ENCODE results near the gene ABHD6. TPM values are rescaled to one million over a fixed set of nuclear protein-coding genes. Genes with fewer than 3 reads are reported as not detected.

ABHD6 gene
- total and polyA plus RNA-seq, 7 experiments from 2014 or later, result 2.5 to 7.3 (median 6.4) TPM

- H3K27me3 Mint-ChIP-seq, result no peaks in the 10 kb centered on the region
- no peaks in the 10 kb centered on the region for H3K9me3 Mint-ChIP-seq
- no peak for DNase-seq
- Histone ChIP-seq H3K9me3 (ENCODE audit: control insufficient read depth in 2 of 3, low read length in 3 of 3) (no peaks in the 10 kb centered on the region), H3K4me3 (ENCODE audit: low read length) (no peak overlapping the region), H3K27me3 (ENCODE audit: control insufficient read depth in 2 of 2, insufficient read depth in 2 of 2, low read length in 2 of 2) (no peaks in the 10 kb centered on the region), H3K36me3 (ENCODE audit: control insufficient read depth in 2 of 3, insufficient read depth in 3 of 3, low read length in 3 of 3) (no peaks in the 10 kb centered on the region), H3K27ac (ENCODE audit: low read depth, low read length) (no peak overlapping the region), H3K4me1 (ENCODE audit: control insufficient read depth in 2 of 2, insufficient read depth in 2 of 2, low read length in 2 of 2) (no peaks in the 10 kb centered on the region)
- H3K4me1 Mint-ChIP-seq, result peaks cover 0 to 3% (median 0%) of the 10 kb centered on the region in 7 donors
- ATAC-seq, result no peak
- ChIA-PET POLR2A (no interaction called here), CTCF (no interaction called here)
- intact Hi-C loops (cut with micrococcal nuclease), result no loop called here
- no peak overlapping the region for H3K27ac Mint-ChIP-seq
- no peak overlapping the region for H3K4me3 Mint-ChIP-seq
- no peaks in the 10 kb centered on the region for H3K36me3 Mint-ChIP-seq
Observed at GRCh38 chr3:58191361-58191991, 46.1 kb upstream of the ABHD6 start.

- Mint-ChIP-seq H3K9me3 (no peaks in the 10 kb centered on the region), H3K27ac (no peak overlapping the region), H3K27me3 (no peaks in the 10 kb centered on the region), H3K4me1 (peaks cover 0 to 3% (median 0%) of the 10 kb centered on the region in 7 donors), H3K4me3 (no peak overlapping the region), H3K36me3 (no peaks in the 10 kb centered on the region)
- Histone ChIP-seq H3K4me3 (ENCODE audit: low read length) (no peak overlapping the region), H3K36me3 (ENCODE audit: control insufficient read depth in 2 of 3, insufficient read depth in 3 of 3, low read length in 3 of 3) (no peaks in the 10 kb centered on the region), H3K27me3 (ENCODE audit: control insufficient read depth in 2 of 2, insufficient read depth in 2 of 2, low read length in 2 of 2) (no peaks in the 10 kb centered on the region), H3K4me1 (ENCODE audit: control insufficient read depth in 2 of 2, insufficient read depth in 2 of 2, low read length in 2 of 2) (no peaks in the 10 kb centered on the region), H3K27ac (ENCODE audit: low read depth, low read length) (no peak overlapping the region), H3K9me3 (ENCODE audit: control insufficient read depth in 2 of 3, low read length in 3 of 3) (no peaks in the 10 kb centered on the region)
- POLR2A ChIA-PET, result no interaction called here
- ATAC-seq (no peak), DNase-seq (no peak)
- CTCF ChIA-PET, result no interaction called here
- intact Hi-C loops (cut with micrococcal nuclease), result no loop called here
Observed at GRCh38 chr3:58192069-58192468, 45.5 kb upstream of the ABHD6 start.

GRCh38 chr3:58193682-58194407 is 43.7 kb upstream of the ABHD6 start:
- no peak overlapping the region for H3K4me3 ChIP-seq (ENCODE audit: low read length)
- ChIA-PET CTCF (no interaction called here), POLR2A (no interaction called here)
- Mint-ChIP-seq H3K9me3 (no peaks in the 10 kb centered on the region), H3K27me3 (no peaks in the 10 kb centered on the region), H3K4me1 (no peaks in the 10 kb centered on the region), H3K36me3 (no peaks in the 10 kb centered on the region), H3K27ac (no peak overlapping the region), H3K4me3 (no peak overlapping the region)
- intact Hi-C loops (cut with micrococcal nuclease), result no loop called here
- no peaks in the 10 kb centered on the region for H3K36me3 ChIP-seq (ENCODE audit: control insufficient read depth in 2 of 3, insufficient read depth in 3 of 3, low read length in 3 of 3)
- H3K4me1 ChIP-seq (ENCODE audit: control insufficient read depth in 2 of 2, insufficient read depth in 2 of 2, low read length in 2 of 2), result no peaks in the 10 kb centered on the region
- H3K27me3 ChIP-seq (ENCODE audit: control insufficient read depth in 2 of 2, insufficient read depth in 2 of 2, low read length in 2 of 2), result no peaks in the 10 kb centered on the region
- no peak overlapping the region for H3K27ac ChIP-seq (ENCODE audit: low read depth, low read length)
- ATAC-seq (no peak), DNase-seq (no peak)
- no peaks in the 10 kb centered on the region for H3K9me3 ChIP-seq (ENCODE audit: control insufficient read depth in 2 of 3, low read length in 3 of 3)

- peaks cover 0 to 5% (median 0%) of the 10 kb centered on the region in 5 donors for H3K36me3 Mint-ChIP-seq
- H3K4me1 ChIP-seq (ENCODE audit: control insufficient read depth in 2 of 2, insufficient read depth in 2 of 2, low read length in 2 of 2), result no peaks in the 10 kb centered on the region
- no peaks in the 10 kb centered on the region for H3K36me3 ChIP-seq (ENCODE audit: control insufficient read depth in 2 of 3, insufficient read depth in 3 of 3, low read length in 3 of 3)
- POLR2A ChIA-PET, result no interaction called here
- H3K4me1 Mint-ChIP-seq, result peaks cover 0 to 10% (median 5%) of the 10 kb centered on the region in 7 donors
- ATAC-seq (no peak), DNase-seq (no peak)
- H3K9me3 ChIP-seq (ENCODE audit: control insufficient read depth in 2 of 3, low read length in 3 of 3), result peaks cover 0 to 4% (median 0%) of the 10 kb centered on the region in 3 experiments
- H3K4me3 Mint-ChIP-seq, result no peak overlapping the region
- H3K4me3 ChIP-seq (ENCODE audit: low read length), result no peak overlapping the region
- no peak overlapping the region for H3K27ac ChIP-seq (ENCODE audit: low read depth, low read length)
- peaks cover 0 to 13% (median 0%) of the 10 kb centered on the region in 5 donors for H3K27me3 Mint-ChIP-seq
- peaks cover 0 to 15% (median 7%) of the 10 kb centered on the region in 11 donors for H3K9me3 Mint-ChIP-seq
- H3K27me3 ChIP-seq (ENCODE audit: control insufficient read depth in 2 of 2, insufficient read depth in 2 of 2, low read length in 2 of 2), result no peaks in the 10 kb centered on the region
- intact Hi-C loops (cut with micrococcal nuclease), result no loop called here
- no peak overlapping the region for H3K27ac Mint-ChIP-seq
- CTCF ChIA-PET, result no interaction called here
Observed at GRCh38 chr3:58197588-58197987, 40.0 kb upstream of the ABHD6 start.

GRCh38 chr3:58198362-58198761 is 39.2 kb upstream of the ABHD6 start:
- ChIA-PET CTCF (interaction anchor here (0.8 kb wide), 1 partner anchor 20 kb away, joined by 3 read pairs; no protein-coding TSS in a partner anchor), POLR2A (no interaction called here)
- Histone ChIP-seq H3K27me3 (ENCODE audit: control insufficient read depth in 2 of 2, insufficient read depth in 2 of 2, low read length in 2 of 2) (no peaks in the 10 kb centered on the region), H3K4me1 (ENCODE audit: control insufficient read depth in 2 of 2, insufficient read depth in 2 of 2, low read length in 2 of 2) (no peaks in the 10 kb centered on the region), H3K27ac (ENCODE audit: low read depth, low read length) (no peak overlapping the region), H3K36me3 (ENCODE audit: control insufficient read depth in 2 of 3, insufficient read depth in 3 of 3, low read length in 3 of 3) (no peaks in the 10 kb centered on the region), H3K9me3 (ENCODE audit: control insufficient read depth in 2 of 3, low read length in 3 of 3) (peaks cover 0 to 4% (median 0%) of the 10 kb centered on the region in 3 experiments), H3K4me3 (ENCODE audit: low read length) (no peak overlapping the region)
- ATAC-seq, result no peak
- no peak for DNase-seq
- no peak overlapping the region for H3K4me3 Mint-ChIP-seq
- intact Hi-C loops (cut with micrococcal nuclease), result no loop called here
- H3K27ac Mint-ChIP-seq, result no peak overlapping the region
- H3K27me3 Mint-ChIP-seq, result peaks cover 6 to 18% (median 6%) of the 10 kb centered on the region in 5 donors
- peaks cover 0 to 5% (median 4%) of the 10 kb centered on the region in 5 donors for H3K36me3 Mint-ChIP-seq
- peaks cover 0 to 10% (median 5%) of the 10 kb centered on the region in 7 donors for H3K4me1 Mint-ChIP-seq
- H3K9me3 Mint-ChIP-seq, result peaks cover 0 to 21% (median 7%) of the 10 kb centered on the region in 11 donors

GRCh38 chr3:58198804-58199203 is 38.8 kb upstream of the ABHD6 start:
- ATAC-seq (no peak), DNase-seq (no peak)
- peaks cover 0 to 4% (median 0%) of the 10 kb centered on the region in 3 experiments for H3K9me3 ChIP-seq (ENCODE audit: control insufficient read depth in 2 of 3, low read length in 3 of 3)
- H3K4me1 Mint-ChIP-seq, result peaks cover 0 to 10% (median 5%) of the 10 kb centered on the region in 7 donors
- peaks cover 0 to 22% (median 7%) of the 10 kb centered on the region in 11 donors for H3K9me3 Mint-ChIP-seq
- no peaks in the 10 kb centered on the region for H3K27me3 ChIP-seq (ENCODE audit: control insufficient read depth in 2 of 2, insufficient read depth in 2 of 2, low read length in 2 of 2)
- no peak overlapping the region for H3K4me3 ChIP-seq (ENCODE audit: low read length)
- no peak overlapping the region for H3K27ac Mint-ChIP-seq
- no peaks in the 10 kb centered on the region for H3K4me1 ChIP-seq (ENCODE audit: control insufficient read depth in 2 of 2, insufficient read depth in 2 of 2, low read length in 2 of 2)
- intact Hi-C loops (cut with micrococcal nuclease), result no loop called here
- peaks cover 0 to 5% (median 4%) of the 10 kb centered on the region in 5 donors for H3K36me3 Mint-ChIP-seq
- no peak overlapping the region for H3K27ac ChIP-seq (ENCODE audit: low read depth, low read length)
- peaks cover 6 to 19% (median 7%) of the 10 kb centered on the region in 5 donors for H3K27me3 Mint-ChIP-seq
- CTCF ChIA-PET, result interaction anchor here (0.8 kb wide), 1 partner anchor 19 kb away, joined by 3 read pairs; no protein-coding TSS in a partner anchor
- no peak overlapping the region for H3K4me3 Mint-ChIP-seq
- POLR2A ChIA-PET, result no interaction called here
- H3K36me3 ChIP-seq (ENCODE audit: control insufficient read depth in 2 of 3, insufficient read depth in 3 of 3, low read length in 3 of 3), result no peaks in the 10 kb centered on the region

Measured in naive thymus-derived CD4-positive, alpha-beta T cell (primary cell).